Measurements from ENCODE around the gene ARHGAP1.

GRCh38 chr11:46680164-46680760 is 20.2 kb downstream of the ARHGAP1 start:
- TF ChIP-seq POLR2A (IDR thresholded peaks at IDR 0.05; ENCODE audit: low read depth, low read length) (no peak), TAF1 (IDR thresholded peaks at IDR 0.05; ENCODE audit: low read depth, low read length) (no peak), POLR2AphosphoS5 (IDR thresholded peaks at IDR 0.05; ENCODE audit: low read depth, low read length) (no peak)

Data from GM12891 (cell line).